ENCODE results near the gene ARID2. TPM values are rescaled to one million over a fixed set of nuclear protein-coding genes. Genes with fewer than 3 reads are reported as not detected.

The ARID2 gene
- total RNA-seq, 1 donor from 2014 or later: 12.4 TPM

- DNase-seq (ENCODE audit: low read depth, low spot score): no peak
Observed at GRCh38 chr12:45760333-45760732, 30.8 kb downstream of the ARID2 start.

- peak; percentile 30 for DNase-seq (ENCODE audit: low read depth, low spot score)
Observed at GRCh38 chr12:45762185-45763110, 32.9 kb downstream of the ARID2 start.

- DNase-seq (ENCODE audit: low read depth, low spot score): no peak
Observed at GRCh38 chr12:45763381-45763780, 33.9 kb downstream of the ARID2 start.

GRCh38 chr12:45768194-45768593, 38.7 kb downstream of the ARID2 start:
- no peak for DNase-seq (ENCODE audit: low read depth, low spot score)

DNA sequence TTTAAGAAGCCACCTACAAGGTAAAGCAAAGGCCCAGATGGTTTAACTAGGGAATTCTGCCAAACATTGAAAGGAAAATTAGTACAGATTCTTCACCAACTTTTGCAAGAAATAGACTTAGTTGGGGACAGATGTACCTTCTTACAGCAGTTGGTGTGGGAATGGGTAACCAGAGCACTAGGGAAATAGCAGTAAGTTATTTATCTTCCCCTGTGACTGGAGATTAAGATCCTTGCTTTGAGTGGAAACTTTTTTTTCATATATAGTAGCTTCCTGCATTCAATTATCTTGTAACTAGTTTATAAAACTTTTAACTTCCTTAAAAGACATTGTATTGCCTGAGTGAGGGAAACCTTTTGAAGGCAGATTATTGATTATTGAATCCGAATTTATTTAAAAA, 44.2 kb downstream of the ARID2 start:
- DNase-seq (ENCODE audit: low read depth, low spot score): no peak

GRCh38 chr12:45774508-45775162, 45.1 kb downstream of the ARID2 start:
- DNase-seq (ENCODE audit: low read depth, low spot score): no peak

- DNase-seq (ENCODE audit: low read depth, low spot score): no peak
Observed at GRCh38 chr12:45775465-45775864, 46.0 kb downstream of the ARID2 start.

- DNase-seq (ENCODE audit: low read depth, low spot score): no peak
Observed at GRCh38 chr12:45775964-45776363, 46.5 kb downstream of the ARID2 start.

- no peak for DNase-seq (ENCODE audit: low read depth, low spot score)
Observed at GRCh38 chr12:45779936-45780335, 50.4 kb downstream of the ARID2 start.

DNA sequence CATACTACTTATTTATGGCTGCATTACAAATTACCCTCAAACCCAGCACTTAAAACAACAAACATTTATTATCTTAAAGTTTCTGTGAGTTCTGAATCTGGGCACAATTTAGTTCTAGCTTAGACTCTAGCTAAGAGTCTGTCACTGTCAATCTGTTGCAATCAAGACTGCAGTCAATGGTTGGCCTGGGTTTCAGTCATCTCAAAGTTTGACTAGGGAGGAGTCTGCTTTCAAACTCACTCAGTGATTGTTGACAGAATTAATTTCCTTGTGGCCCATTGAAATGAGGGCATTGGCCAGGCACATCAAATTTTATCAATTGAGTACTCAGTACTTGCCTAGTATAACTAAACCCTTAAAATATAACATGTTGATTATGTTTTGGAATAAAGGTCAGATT, 51.6 kb downstream of the ARID2 start:
- DNase-seq (ENCODE audit: low read depth, low spot score): no peak

- no peak for DNase-seq (ENCODE audit: low read depth, low spot score)
Observed at GRCh38 chr12:45785315-45785714, 55.8 kb downstream of the ARID2 start.

DNA sequence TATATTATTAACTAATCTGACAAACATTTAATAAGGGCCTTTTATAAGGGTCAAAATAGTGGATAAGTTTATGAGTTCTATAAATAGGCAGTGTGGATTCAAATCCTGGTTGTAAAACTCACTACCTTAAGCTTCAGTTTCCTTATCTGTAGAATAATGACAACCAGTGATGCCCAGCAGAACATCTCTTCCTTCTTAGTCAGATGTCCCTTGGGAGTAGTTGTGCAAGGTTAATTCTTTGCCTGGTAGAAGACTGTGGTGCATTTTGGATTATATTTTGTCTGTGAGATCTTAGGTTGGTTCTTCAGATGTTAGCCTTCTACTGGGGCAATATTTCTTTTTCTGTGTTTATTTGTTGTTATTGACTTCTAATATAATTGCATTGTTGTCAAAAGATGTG, 59.5 kb downstream of the ARID2 start:
- no peak for DNase-seq (ENCODE audit: low read depth, low spot score)

DNA sequence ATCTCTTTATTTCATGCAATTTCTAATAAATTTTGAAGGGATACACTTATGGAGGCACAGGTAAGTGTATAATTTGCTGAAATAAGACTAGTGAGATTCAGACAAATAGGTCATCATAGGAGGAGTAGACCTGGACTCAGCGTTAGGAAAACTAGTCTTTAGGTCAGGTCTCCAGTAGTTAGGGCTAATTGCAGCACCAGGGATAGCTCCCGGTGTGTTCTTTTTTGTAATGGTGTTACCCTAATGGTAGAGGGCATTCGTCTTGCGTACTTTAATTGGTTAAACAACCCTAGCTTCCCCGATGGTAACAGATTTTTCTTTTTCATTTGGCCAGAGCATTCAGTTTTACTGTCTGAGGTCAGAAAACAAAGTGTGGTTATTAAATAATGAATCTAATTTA, 64.9 kb downstream of the ARID2 start:
- no peak for DNase-seq (ENCODE audit: low read depth, low spot score)

GRCh38 chr12:45801625-45802024, 72.1 kb downstream of the ARID2 start:
- DNase-seq (ENCODE audit: low read depth, low spot score): no peak

DNA sequence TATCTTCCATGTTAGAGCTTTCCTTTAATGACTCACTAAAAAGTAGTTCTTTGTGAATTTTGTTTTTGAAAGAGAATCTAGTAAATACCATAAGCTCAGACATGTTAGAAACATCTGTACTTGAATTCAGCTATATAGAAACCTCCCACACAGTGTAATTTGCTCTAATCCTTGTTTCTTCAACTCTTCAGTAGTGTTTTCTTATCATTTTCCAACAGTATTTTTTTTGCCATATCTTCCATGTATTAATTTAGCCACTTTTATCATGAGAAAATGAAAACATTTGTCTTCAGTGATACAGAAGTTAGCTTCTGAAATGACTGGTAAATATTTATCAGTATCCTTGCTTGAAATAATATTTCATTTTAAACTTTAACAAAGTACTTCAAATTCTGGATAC, 73.6 kb downstream of the ARID2 start:
- no peak for DNase-seq (ENCODE audit: low read depth, low spot score)

GRCh38 chr12:45816652-45817051, 87.1 kb downstream of the ARID2 start:
- DNase-seq (ENCODE audit: low read depth, low spot score): no peak

GRCh38 chr12:45827974-45828373, 98.5 kb downstream of the ARID2 start:
- DNase-seq (ENCODE audit: low read depth, low spot score): no peak

DNA sequence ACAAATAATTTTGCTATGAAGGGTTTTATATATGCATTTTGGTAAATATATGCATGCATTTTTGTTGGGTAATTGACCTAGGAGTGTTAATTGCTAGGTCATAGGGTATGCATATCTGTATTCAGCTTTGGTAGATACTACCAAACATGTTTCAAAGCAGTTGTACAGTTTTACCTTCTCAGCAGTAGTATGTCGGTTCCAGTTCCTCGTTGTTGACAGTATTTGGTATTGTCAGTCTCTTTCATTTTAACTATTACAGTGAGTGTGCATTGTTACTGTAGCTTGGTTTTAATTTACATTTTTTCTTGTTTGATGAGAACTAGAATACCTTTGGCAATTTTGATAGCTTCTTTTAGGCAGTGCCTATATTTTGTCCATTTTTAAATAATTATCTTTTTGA, 98.9 kb downstream of the ARID2 start:
- no peak for DNase-seq (ENCODE audit: low read depth, low spot score)

GRCh38 chr12:45831590-45831989, 102.1 kb downstream of the ARID2 start:
- no peak for DNase-seq (ENCODE audit: low read depth, low spot score)

GRCh38 chr12:45833401-45833800, 103.9 kb downstream of the ARID2 start:
- DNase-seq (ENCODE audit: low read depth, low spot score): no peak

DNA sequence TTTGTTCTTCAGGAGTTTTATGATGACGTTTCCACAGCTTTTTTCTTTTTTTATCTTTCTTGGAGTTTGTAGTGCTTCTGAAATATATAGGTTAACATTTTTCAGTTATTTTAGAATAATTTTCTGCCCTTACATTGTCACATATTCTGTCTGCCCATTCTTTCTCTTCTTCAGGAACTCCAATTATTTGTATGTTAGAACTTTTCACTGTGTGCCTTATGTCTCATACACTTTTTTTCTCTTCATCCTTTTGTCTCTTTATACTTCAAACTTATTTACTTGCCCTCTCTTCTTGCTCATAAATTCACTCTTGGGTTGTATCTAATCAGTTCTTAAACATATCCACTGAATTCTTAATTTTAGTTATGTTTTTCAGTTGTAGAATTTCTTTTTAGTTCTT, 105.3 kb downstream of the ARID2 start:
- no peak for DNase-seq (ENCODE audit: low read depth, low spot score)

DNA sequence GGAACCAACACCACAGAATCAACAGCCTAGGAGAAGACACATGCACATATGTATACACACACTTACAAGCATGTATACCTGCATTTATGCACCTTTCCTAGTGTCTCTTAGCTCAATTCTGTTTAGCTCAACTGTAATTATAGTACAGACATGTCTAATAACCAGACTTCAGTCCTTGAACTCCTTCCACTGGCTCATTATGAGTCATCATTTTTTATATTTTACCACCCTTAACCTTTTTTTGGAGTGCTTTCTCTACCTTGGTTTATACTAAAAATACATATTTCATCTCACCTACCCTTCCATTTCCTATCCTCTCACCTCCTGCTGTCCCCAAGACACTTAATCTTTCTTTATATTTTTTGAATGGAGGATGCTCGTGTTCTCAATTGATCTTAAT, 110.4 kb downstream of the ARID2 start:
- no peak for DNase-seq (ENCODE audit: low read depth, low spot score)

GRCh38 chr12:45849289-45849688, 119.8 kb downstream of the ARID2 start:
- no peak for DNase-seq (ENCODE audit: low read depth, low spot score)

Measured in pulmonary artery endothelial cell (primary cell).